ENCODE measurements around the gene HYAL3. TPM values are rescaled to one million over a fixed set of nuclear protein-coding genes. Genes with fewer than 3 reads are reported as not detected.
A peak's percentile ranks its signal among the peaks of the same experiment; 100 is the strongest.

Gene HYAL3
- total and polyA plus RNA-seq, 2 of the 8 experiments (the other 6 are each of a cell fraction or from before 2014, with no cell fraction given), result 3.2 to 12.2 TPM

DNA sequence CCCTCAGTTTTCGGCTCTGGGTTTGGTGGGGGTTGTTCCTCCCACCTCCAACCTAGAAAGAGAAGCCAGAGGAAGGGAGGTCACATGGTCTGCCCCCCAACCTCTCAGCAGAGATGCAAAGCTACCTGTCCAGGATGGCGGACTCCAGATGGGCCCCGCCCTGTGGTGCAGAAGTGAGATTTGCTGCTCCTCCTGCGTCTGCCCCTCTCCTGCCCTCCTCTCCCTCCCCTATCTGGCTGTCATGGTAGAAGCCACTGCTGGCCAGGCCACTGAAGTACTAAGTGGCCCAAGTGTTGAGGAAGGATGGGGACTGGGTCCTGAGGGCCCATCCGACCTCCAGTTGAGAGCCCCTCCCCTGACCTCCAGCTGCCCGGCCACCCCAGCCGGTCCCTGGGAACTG lies 32.4 kb downstream of the HYAL3 start:
- no peak overlapping the region; a peak in 1 of 8 replicates for H3K4me3 ChIP-seq (ENCODE audit: extremely low read depth in 1 of 4, insufficient read depth in 2 of 4, low read depth in 3 of 4, low read length in 4 of 4)
- no peaks in the 10 kb centered on the region for H3K79me2 ChIP-seq (ENCODE audit: control insufficient read depth in 1 of 2, insufficient read depth in 2 of 2, low read length in 2 of 2)
- H4K91ac ChIP-seq (replicated peaks; ENCODE audit: insufficient read length, low read length), result peak overlapping the region; percentile 95
- H3K9me3 ChIP-seq (ENCODE audit: insufficient read depth in 2 of 2, low read depth in 1 of 2, low read length in 1 of 2), result no peaks in the 10 kb centered on the region
- peak overlapping the region; percentile 26; the same call in 1 of the 2 replicates for H2BK5ac ChIP-seq (ENCODE audit: low read depth, low read length)
- H3K23ac ChIP-seq (ENCODE audit: insufficient read length), result no peak overlapping the region
- H4K5ac ChIP-seq (ENCODE audit: insufficient read length, low read depth, low read length), result peak overlapping the region; percentile 38
- H4K20me1 ChIP-seq (replicated peaks in 1 of 2; ENCODE audit: control insufficient read depth in 1 of 2, insufficient read depth in 2 of 2, low read length in 2 of 2), result peaks cover 0 to 1% of the 10 kb centered on the region in 2 experiments
- no peak overlapping the region for H2AFZ ChIP-seq (ENCODE audit: low read length)
- peak overlapping the region; percentile 60; the same call in 1 of the 2 replicates for H3K18ac ChIP-seq (ENCODE audit: extremely low read depth, low read length)
- H3K4me1 ChIP-seq (replicated peaks in 1 of 4; ENCODE audit: control insufficient read depth in 3 of 4, insufficient read depth in 4 of 4, low read length in 3 of 4), result peaks cover 0 to 48% (median 36%) of the 10 kb centered on the region in 4 experiments; a peak in 6 of 7 replicates
- peak overlapping the region; percentile 28 to 46; a peak in 3 of 4 replicates for H3K4me2 ChIP-seq (ENCODE audit: insufficient read depth in 1 of 2, low read depth in 2 of 2, low read length in 2 of 2)
- no peak for TF ChIP-seq TBP (IDR thresholded peaks at IDR 0.05; ENCODE audit: low read depth, low read length)
- TF ChIP-seq HDAC6 (IDR thresholded peaks at IDR 0.05; ENCODE audit: low read depth, low read length), result no peak
- TF ChIP-seq JUND (IDR thresholded peaks at IDR 0.05; ENCODE audit: low read length), result no peak
- no peak for TF ChIP-seq TEAD4 (IDR thresholded peaks at IDR 0.05; ENCODE audit: low read depth, low read length)
- no peak for TF ChIP-seq CHD1 (IDR thresholded peaks at IDR 0.05; ENCODE audit: low read depth, low read length)
- TF ChIP-seq PHF8 (conservative IDR thresholded peaks at IDR 0.05; ENCODE audit: low read depth, low read length), result no peak
- no peak for TF ChIP-seq ZNF274 (IDR thresholded peaks at IDR 0.05; ENCODE audit: borderline replicate concordance, extremely low read depth, low read length)
- TF ChIP-seq BACH1 (IDR thresholded peaks at IDR 0.05; ENCODE audit: low read length), result no peak
- H3K27ac ChIP-seq (ENCODE audit: low read depth, low read length), result no peak overlapping the region
- ChIA-PET POLR2A (ENCODE audit: partially characterized antibody) (interaction anchor here (0.6 to 3.5 kb wide), 12 partner anchors 9 to 80 kb away, joined by 3 to 19 read pairs (median 4); partner anchors contain the start of genes GNAI2 and LSMEM2), CTCF (ENCODE audit: partially characterized antibody) (interaction anchor here (0.5 to 53.5 kb wide), 10 partner anchors 9 to 122 kb away, joined by 3 to 2149 read pairs (median 16); partner anchors contain the start of genes GNAI2, GNAT1, HYAL2 and LSMEM2)
- peak overlapping the region; percentile 69 for H2BK120ac ChIP-seq (replicated peaks; ENCODE audit: low read depth, low read length)
- peaks cover 0 to 3% (median 0%) of the 10 kb centered on the region in 4 experiments; a peak in 3 of 7 replicates for H3K27me3 ChIP-seq (replicated peaks in 1 of 4; ENCODE audit: control insufficient read depth in 3 of 4, extremely low read depth in 1 of 4, insufficient read depth in 3 of 4, low read length in 3 of 4)
- H3K56ac ChIP-seq (replicated peaks; ENCODE audit: insufficient read length, low read depth, low read length), result no peak overlapping the region
- H2BK20ac ChIP-seq (ENCODE audit: low read length), result peak overlapping the region; percentile 55; the same call in 1 of the 2 replicates
- peak overlapping the region; percentile 25; the same call in 1 of the 2 replicates for H4K8ac ChIP-seq (ENCODE audit: extremely low read depth, insufficient read depth, low read length)
- H3K79me1 ChIP-seq (ENCODE audit: low read depth, low read length), result no peaks in the 10 kb centered on the region
- no peak overlapping the region for H3K14ac ChIP-seq (ENCODE audit: insufficient read length)
- no peak for DNase-seq (ENCODE audit: low read depth in 1 of 2, low spot score in 2 of 2)
- WGBS, 2 experiments (ENCODE audit: extremely low coverage in 1 of 2, insufficient coverage in 1 of 2, insufficient read length in 1 of 2, insufficient replicate concordance in 2 of 2, low coverage in 1 of 2, low lambda C conversion rate in 2 of 2, missing lambda C conversion rate in 1 of 2), result 87% methylated on average over 7 of the region's 7 CpGs; no CpG with 5 or more reads in 1 of the 2 experiments
- peak overlapping the region; percentile 58 for H3K4ac ChIP-seq (replicated peaks; ENCODE audit: insufficient read length, low read depth, low read length)
- peak overlapping the region; percentile 72 for H2BK12ac ChIP-seq (ENCODE audit: low read depth, low read length)
- H2BK15ac ChIP-seq (ENCODE audit: low read length), result peak overlapping the region; percentile 20; the same call in 1 of the 2 replicates
- peak overlapping the region; percentile 45; the same call in 1 of the 2 replicates for H2AK5ac ChIP-seq (ENCODE audit: low read depth, low read length)
- H3K36me3 ChIP-seq (ENCODE audit: control insufficient read depth in 2 of 4, insufficient read depth in 4 of 4, low read length in 3 of 4), result no peaks in the 10 kb centered on the region
- no peak for FAIRE-seq
- peaks cover 4% of the 10 kb centered on the region; the same call in 1 of the 2 replicates for H3K23me2 ChIP-seq (ENCODE audit: low read depth, low read length)
- no peak overlapping the region for H3K9ac ChIP-seq (replicated peaks in 1 of 4; ENCODE audit: extremely low read depth in 1 of 4, low read depth in 3 of 4, low read length in 3 of 4)

Data from H1 (cell line).